ENCODE data around the gene MB.
"Not testable (repeated sequence)": the region's sequence is repeated elsewhere in the genome, so short reads cannot be mapped to it uniquely, and the experiment has no call there.

Gene MB

GRCh38 chr22:35634943-35635540 is 17.9 kb upstream of the MB start:
- DNase-seq = no peak

- no peak for DNase-seq
Measured at GRCh38 chr22:35634015-35634414, 16.9 kb upstream of the MB start.

GRCh38 chr22:35633520-35633919 is 16.4 kb upstream of the MB start:
- no peak for DNase-seq

- no peak for DNase-seq
Measured at GRCh38 chr22:35632935-35633334, 15.8 kb upstream of the MB start.

- no peak for DNase-seq
Measured at GRCh38 chr22:35631597-35631996, 14.5 kb upstream of the MB start.

- no peak for DNase-seq
Measured at GRCh38 chr22:35630891-35631290, 13.8 kb upstream of the MB start.

- no peak for DNase-seq
Measured at GRCh38 chr22:35630387-35630793, 13.3 kb upstream of the MB start.

GRCh38 chr22:35629406-35630216 is 12.5 kb upstream of the MB start:
- DNase-seq = no peak

GRCh38 chr22:35628732-35629131 is 11.6 kb upstream of the MB start:
- no peak for DNase-seq

GRCh38 chr22:35627267-35628041 is 10.3 kb upstream of the MB start:
- peak; percentile 69 for DNase-seq

- no peak for DNase-seq
Measured at GRCh38 chr22:35625763-35626432, 8.8 kb upstream of the MB start.

- no peak for DNase-seq
Measured at GRCh38 chr22:35624547-35624946, 7.4 kb upstream of the MB start.

GRCh38 chr22:35623885-35624284 is 6.8 kb upstream of the MB start:
- DNase-seq = not testable (repeated sequence)

- DNase-seq = no peak
Measured at GRCh38 chr22:35622191-35622913, 5.2 kb upstream of the MB start.

GRCh38 chr22:35621451-35621850 is 4.3 kb upstream of the MB start:
- DNase-seq = no peak

GRCh38 chr22:35620624-35621251 is 3.6 kb upstream of the MB start:
- DNase-seq = peak; percentile 43

GRCh38 chr22:35619336-35620094 is 2.4 kb upstream of the MB start:
- no peak for DNase-seq

- DNase-seq = no peak
Measured at GRCh38 chr22:35618427-35619223, 1.5 kb upstream of the MB start.

- DNase-seq = no peak
Measured at GRCh38 chr22:35616043-35616442, 1.1 kb downstream of the MB start.

- no peak for DNase-seq
Measured at GRCh38 chr22:35615156-35615555, 2.0 kb downstream of the MB start.
